DND-41 (cell line): ENCODE results near the gene CCDC178.

ENCODE experiments used
- ATAC-seq: fragments of 200-7000 bp; cut with Tn5 transposase; 3 replicates; pipeline ENCODE4 v1.9.1; 2021; ENCODE audit warnings: low read depth; ENCODE audit not compliant: insufficient read depth
- DNase-seq: peaks from one replicate; pipeline ENCODE4 v3.0.0-alpha.2; 2020
- H2AFZ ChIP-seq: 2 replicates; pipeline ENCODE4 v1.6.0; 2012; ENCODE audit warnings: low read depth, low read length
- H3K27ac ChIP-seq: 2 replicates; pipeline ENCODE4 v1.5.1; 2012; ENCODE audit warnings: low read length, inconsistent platforms
- H3K27me3 ChIP-seq: fragments of 200-600 bp; sonication (generic); 2 replicates; pipeline ENCODE4 v1.6.0; 2012; ENCODE audit warnings: low read length, mild to moderate bottlenecking, inconsistent platforms; ENCODE audit not compliant: insufficient read depth, poor library complexity
- H3K36me3 ChIP-seq: 2 replicates; pipeline ENCODE4 v1.5.1; 2012; ENCODE audit warnings: low read length, inconsistent platforms; ENCODE audit not compliant: insufficient read depth
- H3K4me1 ChIP-seq: 2 replicates; pipeline ENCODE4 v1.5.1; 2012; ENCODE audit warnings: mild to moderate bottlenecking, low read length; ENCODE audit not compliant: insufficient read depth
- H3K4me2 ChIP-seq: 2 replicates; pipeline ENCODE4 v1.6.0; 2012; ENCODE audit warnings: mild to moderate bottlenecking, moderate library complexity, low read length, inconsistent platforms; ENCODE audit not compliant: insufficient read depth
- H3K4me3 ChIP-seq, 2 experiments: fragments of 200-600 bp in 1 of 2; shearing (Covaris generic) in 1 of 2; 2 replicates each; pipeline ENCODE4 v1.5.1; 2012 to 2016; ENCODE audit warnings: inconsistent platforms in 2 of 2, low read length in 2 of 2, mild to moderate bottlenecking in 2 of 2, low read depth in 1 of 2, moderate library complexity in 1 of 2
- H3K79me2 ChIP-seq: 2 replicates; pipeline ENCODE4 v1.6.0; 2012; ENCODE audit warnings: low read length, inconsistent platforms; ENCODE audit not compliant: insufficient read depth
- H3K9ac ChIP-seq: 2 replicates; pipeline ENCODE4 v1.6.0; 2012; ENCODE audit warnings: low read depth, mild to moderate bottlenecking, inconsistent platforms, low read length, moderate library complexity
- H3K9me3 ChIP-seq: 2 replicates; pipeline ENCODE4 v1.5.1; 2012; ENCODE audit warnings: low read length, moderate library complexity, mild to moderate bottlenecking, inconsistent platforms; ENCODE audit not compliant: insufficient read depth, severe bottlenecking
- H4K20me1 ChIP-seq: 2 replicates; pipeline ENCODE4 v1.6.0; 2012; ENCODE audit warnings: low read length; ENCODE audit not compliant: insufficient read depth
- CTCF ChIP-seq: IDR thresholded peaks from 2 replicates; pipeline ENCODE4 v1.5.1; 2012; ENCODE audit warnings: borderline replicate concordance, low read length, moderate library complexity, mild to moderate bottlenecking; ENCODE audit not compliant: poor library complexity, severe bottlenecking; ENCODE audit errors: extremely low read depth
- EZH2 ChIP-seq: IDR thresholded peaks from 3 replicates; pipeline ENCODE4 v1.6.1; 2012; ENCODE audit warnings: borderline replicate concordance, low read depth, mild to moderate bottlenecking, moderate library complexity, low read length, inconsistent platforms; ENCODE audit not compliant: severe bottlenecking

CCDC178 gene

GRCh38 chr18:33231474-33232317 lies 208.8 kb downstream of the CCDC178 start:
- peak; percentile 97 for ATAC-seq
- DNase-seq = peak; percentile 78
- Histone ChIP-seq H3K79me2 (no peaks in the 10 kb centered on the region), H4K20me1 (no peaks in the 10 kb centered on the region), H3K4me3 (no peak overlapping the region), H3K27me3 (no peaks in the 10 kb centered on the region), H3K9me3 (no peaks in the 10 kb centered on the region), H3K4me2 (peak overlapping the region; percentile 39; the same call in 1 of the 2 replicates), H3K9ac (no peak overlapping the region), H3K4me1 (peaks cover 11% of the 10 kb centered on the region), H3K36me3 (no peaks in the 10 kb centered on the region), H2AFZ (peak overlapping the region; percentile 76), H3K27ac (0 out of 2 replicates have a peak overlapping the region, but pooled peaks have one; percentile 41)
- TF ChIP-seq EZH2 (no peak), CTCF (peak; percentile 96)

GRCh38 chr18:33212363-33212762 lies 228.2 kb downstream of the CCDC178 start:
- no peaks in the 10 kb centered on the region for H3K27me3 ChIP-seq
- no peak overlapping the region for H3K4me2 ChIP-seq
- ATAC-seq (no peak), DNase-seq (no peak)
- H3K27ac ChIP-seq = no peak overlapping the region
- H3K79me2 ChIP-seq = no peaks in the 10 kb centered on the region
- TF ChIP-seq CTCF (no peak), EZH2 (no peak)
- no peaks in the 10 kb centered on the region for H4K20me1 ChIP-seq
- no peaks in the 10 kb centered on the region for H3K9me3 ChIP-seq
- H2AFZ ChIP-seq = no peak overlapping the region
- no peak overlapping the region for H3K9ac ChIP-seq
- H3K4me1 ChIP-seq = no peaks in the 10 kb centered on the region
- no peaks in the 10 kb centered on the region for H3K36me3 ChIP-seq
- no peak overlapping the region for H3K4me3 ChIP-seq

GRCh38 chr18:33210575-33211189 lies 229.8 kb downstream of the CCDC178 start:
- Histone ChIP-seq H3K79me2 (no peaks in the 10 kb centered on the region), H3K9ac (no peak overlapping the region), H2AFZ (no peak overlapping the region), H3K4me1 (no peaks in the 10 kb centered on the region), H3K36me3 (no peaks in the 10 kb centered on the region), H3K9me3 (no peaks in the 10 kb centered on the region), H4K20me1 (no peaks in the 10 kb centered on the region), H3K27ac (no peak overlapping the region), H3K27me3 (no peaks in the 10 kb centered on the region), H3K4me3 (no peak overlapping the region), H3K4me2 (no peak overlapping the region)
- DNase-seq = no peak
- TF ChIP-seq CTCF (peak; percentile 78), EZH2 (no peak)
- peak; percentile 65; the same call in 1 of the 3 replicates for ATAC-seq
